Nephron progenitor cell (in vitro differentiated cells): ENCODE measurements around the gene OR2AG2.
A peak's percentile ranks its signal among the peaks of the same experiment; 100 is the strongest.

Source experiments
- DNase-seq: peaks from one replicate; pipeline ENCODE4 v3.0.0; 2021
- H3K27ac Mint-ChIP-seq: 2 replicates; pipeline ENCODE4 v1.8.0; 2021; ENCODE audit warnings: mild to moderate bottlenecking, moderate library complexity, mixed read lengths
- H3K27me3 Mint-ChIP-seq: 2 replicates; pipeline ENCODE4 v1.8.0; 2021; ENCODE audit warnings: mild to moderate bottlenecking, low read depth, mixed read lengths; ENCODE audit not compliant: poor library complexity
- H3K36me3 Mint-ChIP-seq: 2 replicates; pipeline ENCODE4 v1.8.0; 2021; ENCODE audit warnings: low read depth, mixed read lengths
- H3K4me1 Mint-ChIP-seq: 2 replicates; pipeline ENCODE4 v1.8.0; 2021; ENCODE audit warnings: mixed read lengths
- H3K4me3 Mint-ChIP-seq: 2 replicates; pipeline ENCODE4 v1.8.0; 2021; ENCODE audit warnings: mild to moderate bottlenecking, moderate library complexity, mixed read lengths
- H3K9me3 Mint-ChIP-seq: 2 replicates; pipeline ENCODE4 v1.8.0; 2021; ENCODE audit warnings: mild to moderate bottlenecking, moderate library complexity, mixed read lengths
- TF ChIP-seq, protein P1 (sequence below): fragments of 200-600 bp; sonication (generic); IDR thresholded peaks from 2 replicates; pipeline ENCODE4 v1.5.0; 2021; ENCODE audit warnings: antibody characterized with exemption

Gene OR2AG2

DNA sequence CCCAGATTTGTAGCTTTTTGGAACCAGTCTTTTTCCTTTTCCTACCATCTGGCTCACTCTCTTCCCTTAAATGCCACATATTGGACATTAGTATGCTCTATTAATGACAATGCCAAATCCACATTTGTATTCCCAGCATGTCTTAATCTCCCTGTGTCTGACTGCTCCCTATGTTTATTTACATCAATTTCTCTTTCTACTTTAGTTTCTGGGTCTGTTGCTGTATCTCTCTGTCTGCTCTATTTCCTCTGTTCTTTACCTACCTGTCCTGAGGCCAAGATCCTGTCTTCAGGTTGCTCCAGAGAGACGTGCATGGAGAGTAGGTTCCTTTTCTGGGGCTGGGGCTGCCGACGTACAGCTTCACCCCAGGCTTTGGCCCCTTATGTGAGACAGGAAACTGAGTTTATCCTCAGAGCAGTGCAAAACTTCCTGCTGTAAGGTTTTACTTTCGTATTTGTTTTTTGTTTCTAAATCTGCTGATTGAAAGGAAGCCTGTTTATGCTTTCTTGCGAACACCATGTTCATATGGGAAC is 25.6 kb downstream of the OR2AG2 start:
- Mint-ChIP-seq H3K9me3 (no peaks in the 10 kb centered on the region), H3K27ac (no peak overlapping the region), H3K27me3 (peaks cover 7% of the 10 kb centered on the region), H3K4me1 (peaks cover 14% of the 10 kb centered on the region), H3K4me3 (no peak overlapping the region), H3K36me3 (no peaks in the 10 kb centered on the region)
- TF ChIP-seq, protein P1, sequence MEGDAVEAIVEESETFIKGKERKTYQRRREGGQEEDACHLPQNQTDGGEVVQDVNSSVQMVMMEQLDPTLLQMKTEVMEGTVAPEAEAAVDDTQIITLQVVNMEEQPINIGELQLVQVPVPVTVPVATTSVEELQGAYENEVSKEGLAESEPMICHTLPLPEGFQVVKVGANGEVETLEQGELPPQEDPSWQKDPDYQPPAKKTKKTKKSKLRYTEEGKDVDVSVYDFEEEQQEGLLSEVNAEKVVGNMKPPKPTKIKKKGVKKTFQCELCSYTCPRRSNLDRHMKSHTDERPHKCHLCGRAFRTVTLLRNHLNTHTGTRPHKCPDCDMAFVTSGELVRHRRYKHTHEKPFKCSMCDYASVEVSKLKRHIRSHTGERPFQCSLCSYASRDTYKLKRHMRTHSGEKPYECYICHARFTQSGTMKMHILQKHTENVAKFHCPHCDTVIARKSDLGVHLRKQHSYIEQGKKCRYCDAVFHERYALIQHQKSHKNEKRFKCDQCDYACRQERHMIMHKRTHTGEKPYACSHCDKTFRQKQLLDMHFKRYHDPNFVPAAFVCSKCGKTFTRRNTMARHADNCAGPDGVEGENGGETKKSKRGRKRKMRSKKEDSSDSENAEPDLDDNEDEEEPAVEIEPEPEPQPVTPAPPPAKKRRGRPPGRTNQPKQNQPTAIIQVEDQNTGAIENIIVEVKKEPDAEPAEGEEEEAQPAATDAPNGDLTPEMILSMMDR, result no peak
- DNase-seq, result no peak

DNA sequence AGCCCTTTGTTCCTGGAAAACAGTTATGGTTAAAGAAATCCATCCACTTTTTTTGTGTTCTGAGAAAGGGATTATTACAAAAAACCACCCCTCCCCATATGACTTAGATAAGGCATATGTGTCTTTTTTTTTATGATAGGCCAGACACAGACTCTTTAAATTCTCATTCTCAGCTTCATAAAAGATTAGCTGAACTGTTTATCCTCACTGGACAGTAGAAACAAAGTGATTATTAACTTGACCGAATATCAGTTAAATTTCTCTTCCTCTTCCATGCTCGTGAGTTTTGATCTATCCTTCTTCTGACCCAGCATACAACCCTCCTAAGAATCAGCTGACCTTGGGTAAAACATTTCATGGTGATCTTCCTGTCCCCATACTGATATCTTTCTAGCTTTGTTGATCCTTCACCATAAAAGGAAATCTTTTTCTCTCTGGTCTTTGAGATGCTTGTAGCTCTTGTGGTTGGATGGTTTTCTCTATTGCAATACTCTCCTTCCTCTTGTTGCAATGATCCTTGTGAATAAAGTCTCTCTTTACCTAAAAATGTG is 26.2 kb downstream of the OR2AG2 start:
- peaks cover 14% of the 10 kb centered on the region for H3K4me1 Mint-ChIP-seq

DNA sequence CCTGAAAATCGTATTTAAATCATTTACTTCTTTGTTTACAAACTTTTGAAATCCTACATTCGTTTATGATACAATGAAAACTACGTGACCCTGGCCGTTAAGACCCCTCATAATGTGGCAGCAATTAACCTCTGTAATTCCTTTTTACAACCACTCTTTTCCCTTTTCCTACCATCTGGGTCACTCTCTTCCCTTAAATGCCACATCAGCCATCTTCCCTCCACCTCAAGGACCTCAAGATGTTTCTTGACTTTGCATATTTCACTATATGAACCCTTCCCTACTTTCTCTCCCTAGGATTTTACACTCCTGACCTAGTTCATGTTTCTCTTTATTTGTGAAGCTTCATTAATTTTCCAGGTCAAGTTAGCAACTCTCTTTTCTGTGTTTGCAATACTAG is 26.8 kb downstream of the OR2AG2 start:
- Mint-ChIP-seq H3K4me1 (peaks cover 14% of the 10 kb centered on the region), H3K27ac (no peak overlapping the region), H3K36me3 (no peaks in the 10 kb centered on the region), H3K9me3 (no peaks in the 10 kb centered on the region), H3K27me3 (peaks cover 7% of the 10 kb centered on the region), H3K4me3 (no peak overlapping the region)
- no peak for DNase-seq
- TF ChIP-seq, protein P1, result no peak

More for the DNA sequence above, 26.2 kb downstream of the OR2AG2 start:
- TF ChIP-seq, protein P1, result no peak
- peaks cover 7% of the 10 kb centered on the region for H3K27me3 Mint-ChIP-seq
- no peak overlapping the region for H3K27ac Mint-ChIP-seq
- no peaks in the 10 kb centered on the region for H3K9me3 Mint-ChIP-seq
- no peaks in the 10 kb centered on the region for H3K36me3 Mint-ChIP-seq
- H3K4me3 Mint-ChIP-seq, result no peak overlapping the region
- no peak for DNase-seq

DNA sequence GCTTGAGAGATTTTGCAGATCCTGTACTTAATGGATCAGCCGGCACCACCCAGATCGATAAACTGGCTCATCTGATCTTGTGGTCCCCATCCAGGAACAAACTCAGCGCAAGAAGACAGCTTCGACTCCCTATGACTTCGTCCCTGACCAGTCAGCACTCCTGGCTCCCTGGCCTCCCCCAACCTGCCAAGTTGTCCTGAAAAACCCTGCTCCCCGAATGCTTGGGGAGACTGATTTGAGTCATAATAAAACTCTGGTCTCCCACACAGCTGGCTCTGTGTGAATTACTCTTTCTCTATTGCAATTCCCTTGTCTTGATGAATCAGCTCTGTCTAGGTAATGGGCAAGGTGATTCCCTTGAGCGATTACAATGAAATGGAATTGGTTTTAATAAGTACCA is 29.5 kb downstream of the OR2AG2 start:
- no peaks in the 10 kb centered on the region for H3K9me3 Mint-ChIP-seq
- H3K4me3 Mint-ChIP-seq, result no peak overlapping the region
- peaks cover under 1% of the 10 kb centered on the region for H3K27me3 Mint-ChIP-seq
- DNase-seq, result no peak
- peak overlapping the region; percentile 60 for H3K27ac Mint-ChIP-seq
- TF ChIP-seq, protein P1, result no peak
- H3K4me1 Mint-ChIP-seq, result peaks cover 14% of the 10 kb centered on the region
- no peaks in the 10 kb centered on the region for H3K36me3 Mint-ChIP-seq

DNA sequence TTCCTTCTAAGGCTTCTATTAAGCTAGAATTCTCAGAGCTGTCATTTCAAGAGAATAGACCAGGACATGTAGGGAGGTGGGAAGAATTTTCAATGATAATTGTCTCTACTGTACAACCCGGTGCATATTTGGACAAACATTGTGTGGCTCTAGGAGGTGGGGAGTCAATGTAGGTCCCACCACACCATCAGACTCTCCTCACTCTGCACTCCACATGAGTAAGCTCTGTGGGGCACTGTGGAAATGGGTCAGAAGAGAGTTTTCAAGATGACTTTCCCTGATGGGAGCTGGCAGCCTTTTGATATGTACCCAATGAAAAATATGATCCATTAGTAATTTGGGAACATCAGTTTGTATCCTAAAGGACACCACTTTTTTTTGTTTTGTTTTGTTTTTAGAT is 33.2 kb downstream of the OR2AG2 start:
- TF ChIP-seq, protein P1, result no peak
- Mint-ChIP-seq H3K27ac (no peak overlapping the region), H3K4me1 (peaks cover 33% of the 10 kb centered on the region), H3K27me3 (no peaks in the 10 kb centered on the region), H3K36me3 (no peaks in the 10 kb centered on the region), H3K9me3 (peaks cover 4% of the 10 kb centered on the region), H3K4me3 (no peak overlapping the region)
- DNase-seq, result no peak

DNA sequence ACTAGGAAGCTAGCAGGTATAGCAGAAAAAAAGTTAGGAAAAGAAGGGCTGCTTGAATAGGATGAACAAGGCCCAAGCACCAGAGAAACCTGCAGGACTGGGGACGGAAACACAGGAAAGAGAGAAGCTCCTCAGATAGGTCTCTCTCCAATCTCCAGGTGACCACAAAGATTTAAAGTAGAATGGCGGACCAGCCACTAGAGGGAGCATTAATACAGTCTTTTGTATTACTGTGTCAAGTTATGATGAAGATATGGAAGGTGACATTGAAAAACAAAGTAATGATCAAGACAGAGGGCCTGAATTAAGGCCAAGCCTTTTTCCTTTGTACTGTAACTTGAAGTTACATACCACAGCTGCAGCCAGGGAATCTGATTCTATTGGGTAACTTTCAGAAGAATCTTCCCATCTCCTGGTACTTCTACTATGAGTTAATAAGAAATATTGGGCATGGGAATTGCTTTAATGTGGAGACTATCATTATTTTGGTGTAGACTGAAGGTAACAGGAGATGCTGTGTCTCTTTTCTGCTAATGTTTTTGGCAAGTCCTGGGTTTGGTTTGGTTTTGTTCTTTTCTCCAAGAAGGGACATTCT is 33.8 kb downstream of the OR2AG2 start:
- DNase-seq, result peak; percentile 27
- Mint-ChIP-seq H3K9me3 (peaks cover 4% of the 10 kb centered on the region), H3K4me1 (peaks cover 28% of the 10 kb centered on the region), H3K36me3 (no peaks in the 10 kb centered on the region), H3K27ac (no peak overlapping the region), H3K4me3 (no peak overlapping the region), H3K27me3 (no peaks in the 10 kb centered on the region)
- TF ChIP-seq, protein P1, result peak; percentile 43
